HEK293 (cell line): Measurements from ENCODE around the gene ZCCHC24.
A peak's percentile ranks its signal among the peaks of the same experiment; 100 is the strongest.

Experiments used
- CTCF ChIA-PET: fragments of 350-600 bp; formaldehyde crosslinking; extraction: SDS; loops from one replicate; lab custom pipeline; 2021; ENCODE audit warnings: antibody characterized with exemption; lab: Yijun Ruan, JAX
- POLR2A ChIA-PET: fragments of 300-600 bp; formaldehyde crosslinking; extraction: SDS; loops from one replicate; lab custom pipeline; 2020; ENCODE audit warnings: antibody characterized with exemption, inconsistent platforms; lab: Yijun Ruan, JAX
- H3K27ac ChIP-seq: fragments of 200-500 bp; sonication (Bioruptor generic); 2 replicates; pipeline ENCODE4 v1.5.1; 2014; ENCODE audit warnings: low read depth, low read length, control low read depth, inconsistent platforms; ENCODE audit errors: extremely low read depth
- H3K36me3 ChIP-seq, 2 experiments: fragments of 200-500 bp in 1 of 2; sonication (Bioruptor generic) in 1 of 2; 1 replicate in 1 of 2; 2 replicates in 1 of 2; pipeline ENCODE4 v1.5.1; 2014 to 2017; ENCODE audit warnings: inconsistent platforms in 2 of 2, low read length in 2 of 2; ENCODE audit not compliant: control insufficient read depth in 2 of 2, insufficient read depth in 1 of 2
- H3K4me1 ChIP-seq: fragments of 200-500 bp; sonication (Bioruptor generic); 2 replicates; pipeline ENCODE4 v1.5.1; 2014; ENCODE audit warnings: mild to moderate bottlenecking, low read length, inconsistent platforms; ENCODE audit not compliant: control insufficient read depth, insufficient read depth
- H3K4me3 ChIP-seq: 2 replicates; pipeline ENCODE4 v1.5.1; 2011; ENCODE audit warnings: low read depth, mild to moderate bottlenecking, control low read depth, low read length, moderate library complexity
- H3K9me3 ChIP-seq: fragments of 200-500 bp; sonication (Bioruptor generic); 2 replicates; pipeline ENCODE4 v1.5.1; 2014; ENCODE audit warnings: low read depth, low read length, inconsistent platforms; ENCODE audit not compliant: control insufficient read depth, insufficient read depth
- BCL11A ChIP-seq: fragments of 450-650 bp; formaldehyde crosslinking; IDR thresholded peaks from 2 replicates; pipeline ENCODE4 v1.5.1; 2016; ENCODE audit warnings: low read depth, missing biosample characterization, missing genetic modification characterization
- GLI2 ChIP-seq: fragments of 450-650 bp; formaldehyde crosslinking; IDR thresholded peaks from 2 replicates; pipeline ENCODE4; 2017; ENCODE audit warnings: missing biosample characterization, missing genetic modification characterization, low read depth, borderline replicate concordance
- GLIS2 ChIP-seq: fragments of 450-650 bp; formaldehyde crosslinking; IDR thresholded peaks from 2 replicates; pipeline ENCODE4 v1.5.1; 2016; ENCODE audit warnings: missing biosample characterization, missing genetic modification characterization
- ZNF132 ChIP-seq: fragments of 450-650 bp; formaldehyde crosslinking; IDR thresholded peaks from 2 replicates; pipeline ENCODE4 v1.5.1; 2017; ENCODE audit warnings: missing biosample characterization, missing genetic modification characterization, borderline replicate concordance
- ZNF146 ChIP-seq: fragments of 450-650 bp; formaldehyde crosslinking; IDR thresholded peaks from 2 replicates; pipeline ENCODE4 v1.5.1; 2016; ENCODE audit warnings: missing biosample characterization, missing genetic modification characterization
- ZNF2 ChIP-seq: fragments of 450-650 bp; formaldehyde crosslinking; IDR thresholded peaks from 2 replicates; pipeline ENCODE4 v1.5.1; 2016; ENCODE audit warnings: missing biosample characterization, missing genetic modification characterization
- TF ChIP-seq, protein P1 (sequence below): fragments of 450-650 bp; formaldehyde crosslinking; IDR thresholded peaks from 2 replicates; pipeline ENCODE4 v1.5.1; 2017; ENCODE audit warnings: missing biosample characterization, missing genetic modification characterization
- TF ChIP-seq, protein P2 (sequence below): fragments of 450-650 bp; formaldehyde crosslinking; IDR thresholded peaks from 2 replicates; pipeline ENCODE4 v1.5.1; 2016; ENCODE audit warnings: missing biosample characterization, missing genetic modification characterization
- TF ChIP-seq, protein P3 (sequence below): fragments of 450-650 bp; formaldehyde crosslinking; IDR thresholded peaks from 2 replicates; pipeline ENCODE4 v1.5.1; 2017; ENCODE audit warnings: missing biosample characterization, missing genetic modification characterization
- TF ChIP-seq, protein P4 (sequence below): fragments of 450-650 bp; formaldehyde crosslinking; IDR thresholded peaks from 2 replicates; pipeline ENCODE4 v1.5.1; 2016; ENCODE audit warnings: missing biosample characterization, missing genetic modification characterization

ZCCHC24 gene

DNA sequence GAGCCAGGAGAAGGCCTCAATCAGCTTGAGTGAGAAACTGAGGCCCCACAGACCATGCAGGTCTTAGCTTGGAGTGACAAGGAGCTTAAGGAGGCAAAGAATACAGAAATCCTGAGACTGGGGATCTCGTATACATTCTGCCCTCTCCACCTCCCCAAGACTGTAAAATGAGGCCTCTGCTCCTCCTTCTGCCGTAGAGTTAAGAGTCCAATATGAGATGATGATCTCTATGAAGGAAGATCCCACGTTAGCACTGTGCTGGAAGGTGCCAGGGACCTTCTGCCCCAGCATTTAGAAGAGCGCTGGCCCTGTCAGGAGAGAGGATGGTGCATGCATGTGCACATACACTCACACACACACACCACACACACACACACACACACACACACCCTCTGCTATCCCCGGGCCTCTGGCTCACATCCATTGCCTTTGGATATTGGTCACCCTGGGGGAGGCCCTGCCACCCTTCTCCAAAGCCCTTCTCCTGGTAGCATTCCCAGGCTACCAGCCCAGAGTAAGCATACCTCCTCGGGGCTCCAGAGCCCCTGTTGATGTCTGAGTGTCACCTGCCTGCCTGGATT is 15.0 kb downstream of the ZCCHC24 start:
- TF ChIP-seq, protein P1, sequence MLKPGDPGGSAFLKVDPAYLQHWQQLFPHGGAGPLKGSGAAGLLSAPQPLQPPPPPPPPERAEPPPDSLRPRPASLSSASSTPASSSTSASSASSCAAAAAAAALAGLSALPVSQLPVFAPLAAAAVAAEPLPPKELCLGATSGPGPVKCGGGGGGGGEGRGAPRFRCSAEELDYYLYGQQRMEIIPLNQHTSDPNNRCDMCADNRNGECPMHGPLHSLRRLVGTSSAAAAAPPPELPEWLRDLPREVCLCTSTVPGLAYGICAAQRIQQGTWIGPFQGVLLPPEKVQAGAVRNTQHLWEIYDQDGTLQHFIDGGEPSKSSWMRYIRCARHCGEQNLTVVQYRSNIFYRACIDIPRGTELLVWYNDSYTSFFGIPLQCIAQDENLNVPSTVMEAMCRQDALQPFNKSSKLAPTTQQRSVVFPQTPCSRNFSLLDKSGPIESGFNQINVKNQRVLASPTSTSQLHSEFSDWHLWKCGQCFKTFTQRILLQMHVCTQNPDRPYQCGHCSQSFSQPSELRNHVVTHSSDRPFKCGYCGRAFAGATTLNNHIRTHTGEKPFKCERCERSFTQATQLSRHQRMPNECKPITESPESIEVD (tag by site-specific recombination), result no peak
- TF ChIP-seq, protein P2, sequence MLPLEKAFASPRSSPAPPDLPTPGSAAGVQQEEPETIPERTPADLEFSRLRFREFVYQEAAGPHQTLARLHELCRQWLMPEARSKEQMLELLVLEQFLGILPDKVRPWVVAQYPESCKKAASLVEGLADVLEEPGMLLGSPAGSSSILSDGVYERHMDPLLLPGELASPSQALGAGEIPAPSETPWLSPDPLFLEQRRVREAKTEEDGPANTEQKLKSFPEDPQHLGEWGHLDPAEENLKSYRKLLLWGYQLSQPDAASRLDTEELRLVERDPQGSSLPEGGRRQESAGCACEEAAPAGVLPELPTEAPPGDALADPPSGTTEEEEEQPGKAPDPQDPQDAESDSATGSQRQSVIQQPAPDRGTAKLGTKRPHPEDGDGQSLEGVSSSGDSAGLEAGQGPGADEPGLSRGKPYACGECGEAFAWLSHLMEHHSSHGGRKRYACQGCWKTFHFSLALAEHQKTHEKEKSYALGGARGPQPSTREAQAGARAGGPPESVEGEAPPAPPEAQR, result no peak
- no peak for TF ChIP-seq BCL11A (tag by site-specific recombination)
- TF ChIP-seq, protein P3, sequence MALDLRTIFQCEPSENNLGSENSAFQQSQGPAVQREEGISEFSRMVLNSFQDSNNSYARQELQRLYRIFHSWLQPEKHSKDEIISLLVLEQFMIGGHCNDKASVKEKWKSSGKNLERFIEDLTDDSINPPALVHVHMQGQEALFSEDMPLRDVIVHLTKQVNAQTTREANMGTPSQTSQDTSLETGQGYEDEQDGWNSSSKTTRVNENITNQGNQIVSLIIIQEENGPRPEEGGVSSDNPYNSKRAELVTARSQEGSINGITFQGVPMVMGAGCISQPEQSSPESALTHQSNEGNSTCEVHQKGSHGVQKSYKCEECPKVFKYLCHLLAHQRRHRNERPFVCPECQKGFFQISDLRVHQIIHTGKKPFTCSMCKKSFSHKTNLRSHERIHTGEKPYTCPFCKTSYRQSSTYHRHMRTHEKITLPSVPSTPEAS (tag by site-specific recombination), result no peak
- Histone ChIP-seq H3K4me1 (peaks cover 3% of the 10 kb centered on the region; the same call in 1 of the 2 replicates), H3K9me3 (no peaks in the 10 kb centered on the region), H3K36me3 (peaks cover 0 to 25% of the 10 kb centered on the region in 2 experiments; a peak in 2 of 3 replicates), H3K27ac (no peak overlapping the region), H3K4me3 (no peak overlapping the region)
- CTCF ChIA-PET, result interaction anchor here (0.5 to 0.7 kb wide), 4 partner anchors 8 to 1758 kb away, joined by 3 to 4 read pairs (median 4); no protein-coding TSS in a partner anchor
- POLR2A ChIA-PET, result interaction anchor here (0.5 kb wide), 1 partner anchor 150 kb away, joined by 3 read pairs; no protein-coding TSS in a partner anchor

DNA sequence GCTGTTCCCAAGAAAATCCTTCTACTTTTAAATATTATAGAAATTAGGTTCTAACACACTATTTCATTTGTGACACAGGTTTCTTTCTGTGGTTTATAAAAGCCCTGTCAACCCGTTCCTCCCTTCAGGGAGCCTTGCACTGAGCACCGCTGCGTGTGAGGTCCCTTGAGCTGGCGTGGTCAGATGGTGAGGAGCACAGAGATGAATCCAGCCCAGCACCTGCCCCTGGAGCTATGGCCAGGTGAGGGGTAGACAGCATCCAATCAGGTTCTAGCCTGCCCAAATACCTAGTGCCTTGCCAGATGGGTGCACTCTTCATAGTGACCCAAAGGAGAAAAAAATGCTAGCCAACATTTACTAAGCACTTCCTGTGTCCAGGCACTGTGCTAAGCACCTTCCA is 15.7 kb downstream of the ZCCHC24 start:
- Histone ChIP-seq H3K9me3 (no peaks in the 10 kb centered on the region), H3K36me3 (peaks cover 0 to 31% of the 10 kb centered on the region in 2 experiments; a peak in 2 of 3 replicates), H3K27ac (no peak overlapping the region), H3K4me3 (no peak overlapping the region), H3K4me1 (no peaks in the 10 kb centered on the region)
- CTCF ChIA-PET, result interaction anchor here (0.5 to 0.7 kb wide), 2 partner anchors 951 to 1758 kb away, joined by 3 read pairs; no protein-coding TSS in a partner anchor
- TF ChIP-seq GLI2 (tag by site-specific recombination), result no peak
- POLR2A ChIA-PET, result no interaction called here

DNA sequence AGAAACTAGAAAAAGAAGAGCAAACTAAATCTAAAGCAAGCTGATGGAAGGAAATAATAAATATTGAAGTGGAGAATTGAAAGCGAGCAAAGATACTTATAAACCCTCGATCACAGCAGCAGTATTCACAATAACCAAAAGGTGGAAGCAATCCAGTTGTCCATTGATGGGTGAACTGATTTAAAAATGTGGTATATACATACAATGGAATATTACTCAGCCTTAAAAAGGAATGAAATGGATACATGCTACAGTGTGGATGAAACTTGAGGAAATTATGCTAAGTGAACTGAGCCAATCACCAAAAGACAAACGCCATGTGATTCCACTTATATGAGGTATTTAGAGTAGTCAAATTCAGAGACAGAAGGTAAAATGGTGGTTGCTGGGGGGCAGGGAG is 17.5 kb downstream of the ZCCHC24 start:
- H3K36me3 ChIP-seq, result peaks cover 0 to 34% of the 10 kb centered on the region in 2 experiments; a peak in 2 of 3 replicates
- POLR2A ChIA-PET, result no interaction called here
- TF ChIP-seq ZNF2 (tag by site-specific recombination) (no peak), ZNF146 (tag by site-specific recombination) (peak; percentile 84)
- TF ChIP-seq, protein P4, sequence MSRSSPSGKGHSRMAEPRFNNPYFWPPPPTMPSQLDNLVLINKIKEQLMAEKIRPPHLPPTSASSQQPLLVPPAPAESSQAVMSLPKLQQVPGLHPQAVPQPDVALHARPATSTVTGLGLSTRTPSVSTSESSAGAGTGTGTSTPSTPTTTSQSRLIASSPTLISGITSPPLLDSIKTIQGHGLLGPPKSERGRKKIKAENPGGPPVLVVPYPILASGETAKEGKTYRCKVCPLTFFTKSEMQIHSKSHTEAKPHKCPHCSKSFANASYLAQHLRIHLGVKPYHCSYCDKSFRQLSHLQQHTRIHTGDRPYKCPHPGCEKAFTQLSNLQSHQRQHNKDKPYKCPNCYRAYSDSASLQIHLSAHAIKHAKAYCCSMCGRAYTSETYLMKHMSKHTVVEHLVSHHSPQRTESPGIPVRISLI, result no peak
- TF ChIP-seq, all 188 proteins: peak for 1
- CTCF ChIA-PET, result interaction anchor here (0.6 to 0.7 kb wide), 2 partner anchors 51 to 55 kb away, joined by 3 to 4 read pairs; no protein-coding TSS in a partner anchor
- no peaks in the 10 kb centered on the region for H3K9me3 ChIP-seq
- no peak overlapping the region for H3K4me3 ChIP-seq
- no peak overlapping the region for H3K27ac ChIP-seq
- H3K4me1 ChIP-seq, result no peaks in the 10 kb centered on the region

DNA sequence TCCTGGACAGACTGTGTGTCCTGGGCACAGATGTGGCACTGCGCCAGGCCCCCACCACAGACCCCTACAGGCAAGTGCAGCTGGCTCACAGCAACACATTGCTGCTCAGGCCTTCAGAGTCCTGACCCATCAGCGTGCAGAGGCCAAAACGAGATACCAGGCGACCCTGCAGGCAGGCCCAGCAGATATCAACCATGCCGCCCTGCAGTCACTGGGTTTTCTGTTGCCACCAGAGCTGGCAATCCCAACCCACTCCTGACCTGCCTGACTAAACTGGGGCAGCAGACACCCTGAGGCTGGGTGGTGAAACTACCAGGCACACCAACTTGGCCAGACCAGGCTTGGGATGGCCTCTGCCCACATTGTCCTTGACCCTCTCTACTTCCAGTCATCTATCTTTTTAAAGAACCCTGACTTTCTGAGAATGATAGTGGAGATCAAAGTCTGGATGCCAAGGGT is 20.3 kb downstream of the ZCCHC24 start:
- no peak overlapping the region for H3K27ac ChIP-seq
- ChIA-PET POLR2A (no interaction called here), CTCF (no interaction called here)
- no peak overlapping the region for H3K4me3 ChIP-seq
- H3K36me3 ChIP-seq, result peaks cover 0 to 20% of the 10 kb centered on the region in 2 experiments; a peak in 2 of 3 replicates
- no peak for TF ChIP-seq ZNF132 (tag by site-specific recombination)
- peak; percentile 11; the same call in 1 of the 2 replicates for TF ChIP-seq GLIS2 (tag by site-specific recombination)
- H3K9me3 ChIP-seq, result no peaks in the 10 kb centered on the region
- peaks cover 6% of the 10 kb centered on the region; the same call in 1 of the 2 replicates for H3K4me1 ChIP-seq
